GM18508 (cell line): ENCODE measurements around the gene TM4SF4.

Source experiments
- ATAC-seq: cut with Tn5 transposase; IDR thresholded peaks from one replicate; pipeline ENCODE4 v1.9.1; 2021; ENCODE audit warnings: moderate number of reproducible peaks; ENCODE audit not compliant: insufficient read depth, unreplicated experiment

Gene TM4SF4

DNA sequence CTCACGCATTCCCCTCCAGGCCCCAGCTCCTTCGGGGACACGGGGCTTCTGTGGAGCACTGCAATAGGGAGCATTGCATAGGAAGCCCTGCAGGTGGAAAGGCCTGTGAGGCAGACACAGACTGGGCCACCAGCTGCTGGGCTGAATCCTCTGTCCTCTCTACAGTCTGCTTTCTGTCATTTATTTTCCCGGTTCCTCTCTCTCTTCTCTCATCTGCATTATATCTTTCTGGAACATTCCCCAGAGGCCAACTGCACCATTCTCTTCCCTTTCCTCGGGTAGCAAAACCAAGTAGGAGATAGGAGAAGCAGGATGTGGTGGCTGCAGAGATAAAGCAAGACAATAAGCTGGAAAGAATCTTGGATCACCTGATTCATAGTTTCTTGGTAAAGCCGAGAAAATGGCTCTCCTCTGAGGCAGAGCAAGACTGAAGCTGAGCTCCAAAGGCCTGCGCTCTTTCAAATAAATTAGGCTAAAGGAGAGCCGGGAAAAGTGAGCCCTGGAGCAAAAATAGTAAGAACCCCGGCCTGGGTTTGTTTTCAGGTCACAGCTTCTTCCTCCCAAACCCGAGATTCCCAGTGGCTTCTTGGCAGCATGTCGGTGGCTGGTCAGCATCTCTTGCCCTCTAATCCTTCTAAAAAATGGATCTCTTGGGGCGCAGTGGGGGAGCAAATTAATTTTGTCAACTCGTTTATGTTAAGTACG is 5.3 kb downstream of the TM4SF4 start:
- ATAC-seq, result no peak

GRCh38 chr3:149480326-149481017 is 6.0 kb downstream of the TM4SF4 start:
- ATAC-seq, result peak; percentile 89

DNA sequence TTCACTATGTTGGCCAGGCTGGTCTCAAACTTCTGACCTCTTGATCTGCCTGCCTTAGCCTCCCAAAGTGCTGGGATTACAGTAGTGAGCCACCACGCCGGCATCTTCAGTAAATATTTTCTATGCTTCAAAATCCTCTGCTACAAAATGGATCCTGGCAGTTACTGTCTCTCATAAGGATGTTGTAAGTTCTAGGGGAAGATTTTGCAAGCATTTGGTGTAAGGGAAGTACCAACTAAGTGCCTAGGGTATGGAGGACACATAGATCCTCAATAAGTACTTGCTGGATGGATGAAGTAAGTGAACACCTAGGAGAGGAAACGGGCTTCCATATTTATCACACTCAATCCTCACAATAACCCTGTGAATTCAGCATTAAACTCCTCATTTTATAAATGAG is 6.6 kb downstream of the TM4SF4 start:
- ATAC-seq, result no peak

DNA sequence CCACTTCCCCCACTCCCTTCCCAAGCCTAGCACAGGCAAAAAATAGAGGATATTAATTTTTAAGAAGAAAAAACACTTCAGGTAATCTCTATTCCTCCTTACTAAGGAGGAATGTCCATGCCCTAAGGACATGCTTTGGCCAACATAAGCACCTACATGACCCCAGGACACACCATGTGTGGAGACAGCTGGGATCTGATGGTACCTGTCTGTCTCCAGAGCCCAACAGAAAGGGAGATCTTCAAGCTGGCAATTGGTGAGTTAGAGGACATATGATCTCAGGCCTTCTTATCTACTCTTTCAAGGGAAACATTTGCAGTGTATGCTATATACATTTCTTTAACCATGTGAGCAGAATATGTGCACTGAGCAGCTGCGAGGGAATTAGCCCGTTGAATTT is 7.0 kb downstream of the TM4SF4 start:
- no peak for ATAC-seq

- no peak for ATAC-seq
These were observed 12.2 kb downstream of the TM4SF4 start for GRCh38 chr3:149486726-149487125.

GRCh38 chr3:149487598-149488197 is 13.2 kb downstream of the TM4SF4 start:
- no peak for ATAC-seq

DNA sequence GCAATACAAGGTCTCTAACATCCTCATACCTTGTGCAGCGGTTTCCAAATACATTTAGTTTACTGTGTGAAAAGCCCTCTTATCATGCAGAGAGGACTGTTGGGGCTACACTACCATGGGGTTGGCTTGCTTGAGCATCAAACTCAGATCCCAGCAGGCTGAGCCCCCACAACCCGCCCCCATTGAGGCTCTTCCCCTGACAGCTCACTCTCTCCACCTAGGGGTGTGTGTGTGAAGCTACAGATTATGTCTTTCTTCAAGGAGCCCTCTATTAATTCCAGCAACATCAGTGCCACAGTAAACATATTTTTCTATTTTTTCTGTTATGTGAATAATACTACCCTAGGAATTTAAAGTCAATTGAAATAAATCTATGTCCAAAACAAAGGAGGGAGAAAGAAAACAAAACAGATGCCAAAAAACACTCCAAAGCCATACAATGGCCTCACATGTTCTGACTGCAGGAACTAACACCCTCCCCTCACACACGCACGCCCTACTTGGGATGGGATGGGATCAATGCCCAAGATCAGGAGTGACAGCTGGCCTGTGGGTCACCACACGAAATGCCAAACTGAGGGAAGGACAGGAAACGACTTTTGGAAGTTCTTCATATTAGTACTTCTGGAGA is 14.7 kb downstream of the TM4SF4 start:
- ATAC-seq, result no peak

DNA sequence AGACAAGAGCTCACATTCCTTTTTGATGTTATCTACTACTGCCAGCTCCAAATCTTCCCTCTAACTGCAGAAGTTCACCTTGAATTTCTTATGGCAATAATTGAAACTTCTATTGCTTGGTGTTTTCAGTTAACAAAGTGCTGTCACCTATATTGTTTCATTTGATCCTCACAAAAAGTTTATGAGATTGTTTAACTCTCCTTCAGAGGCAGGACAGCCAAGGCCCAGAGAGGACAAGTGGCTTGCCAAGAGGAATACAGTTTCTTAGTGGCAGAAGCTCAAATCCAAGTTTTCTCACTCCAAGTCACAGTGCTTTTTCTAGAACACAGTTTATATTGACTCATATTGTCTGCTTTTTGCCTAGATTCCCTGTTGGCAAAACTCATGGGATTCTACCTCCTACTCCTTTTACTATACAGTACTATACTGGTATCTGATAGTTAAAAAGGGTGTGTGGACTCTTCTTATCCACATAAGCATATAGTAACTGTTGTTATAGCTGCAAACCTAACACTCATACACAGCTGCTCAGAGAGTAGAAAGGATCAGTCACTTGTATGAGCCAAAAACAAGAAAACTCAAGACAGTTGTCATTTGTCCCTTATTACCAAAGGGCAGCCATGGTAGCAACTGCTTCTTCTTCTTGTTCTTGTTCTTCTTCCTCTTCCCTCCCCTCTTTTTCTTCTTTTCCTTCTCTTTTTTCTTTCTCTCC is 15.9 kb downstream of the TM4SF4 start:
- ATAC-seq, result no peak

DNA sequence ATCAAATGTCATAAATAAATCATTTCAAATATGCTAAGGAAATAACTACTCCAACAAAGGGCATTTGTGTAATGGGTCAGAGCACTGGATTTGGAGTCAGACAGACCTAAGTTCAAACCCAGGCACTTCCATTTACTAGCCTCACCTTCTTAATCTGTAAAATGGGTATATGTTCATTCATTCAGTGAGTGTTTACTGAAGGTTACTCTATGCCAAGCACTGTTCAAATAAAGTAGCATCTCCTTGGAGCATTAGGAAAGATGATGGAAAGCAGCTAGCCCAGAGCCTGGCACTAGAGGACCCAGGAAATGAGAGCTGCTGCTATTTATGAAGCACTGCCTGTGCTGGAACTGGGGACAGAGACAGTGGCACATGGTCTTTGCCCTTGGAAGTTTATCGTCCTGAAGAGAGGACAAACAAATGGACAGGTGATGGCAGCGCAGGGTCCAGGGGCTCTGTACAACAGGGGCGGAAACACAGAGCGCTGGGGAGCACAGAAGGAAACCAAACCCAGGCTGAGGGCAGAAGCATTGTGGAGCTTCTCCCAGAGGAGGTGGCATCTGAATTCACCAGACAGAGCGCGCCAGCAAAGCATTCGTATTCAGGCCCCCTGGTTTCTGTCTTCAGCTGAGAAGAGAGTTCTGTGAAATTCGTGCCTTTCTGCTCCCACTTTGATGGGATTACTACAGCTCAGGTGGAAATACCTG is 19.0 kb downstream of the TM4SF4 start:
- ATAC-seq, result no peak

DNA sequence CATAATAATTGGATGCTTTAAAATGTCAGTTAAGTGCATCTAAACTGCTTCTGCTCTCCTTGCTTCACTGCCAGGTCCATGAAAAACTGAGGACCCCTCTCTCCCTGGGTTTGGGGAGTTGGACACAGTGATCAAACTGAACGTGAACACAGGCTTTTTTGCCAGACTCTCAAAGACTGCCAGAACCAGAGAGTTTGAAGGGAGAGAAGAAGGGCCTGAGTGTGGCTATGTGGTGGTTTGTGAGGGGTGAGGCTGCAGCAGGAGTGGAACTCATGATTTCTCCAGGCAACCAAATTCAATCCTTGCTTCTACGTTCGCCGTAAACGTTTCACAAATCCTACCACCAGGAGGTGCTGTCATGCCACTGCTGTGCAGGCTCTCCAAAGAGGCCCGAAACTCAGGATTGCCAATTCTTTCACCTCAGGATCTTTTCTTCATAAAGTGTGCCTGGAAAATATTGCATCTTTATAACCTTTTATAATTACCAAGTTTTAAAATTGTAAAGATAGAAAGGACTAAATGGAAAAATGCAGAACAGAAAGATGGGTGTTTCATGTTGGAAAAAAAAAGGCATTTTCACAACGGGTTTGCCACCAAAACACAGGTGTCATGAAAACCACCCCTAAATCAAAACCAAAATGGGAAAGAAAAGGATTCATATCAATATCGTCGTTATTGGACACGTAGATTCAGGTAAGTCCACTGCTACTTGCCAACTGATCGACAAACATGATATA is 19.7 kb downstream of the TM4SF4 start:
- no peak for ATAC-seq

DNA sequence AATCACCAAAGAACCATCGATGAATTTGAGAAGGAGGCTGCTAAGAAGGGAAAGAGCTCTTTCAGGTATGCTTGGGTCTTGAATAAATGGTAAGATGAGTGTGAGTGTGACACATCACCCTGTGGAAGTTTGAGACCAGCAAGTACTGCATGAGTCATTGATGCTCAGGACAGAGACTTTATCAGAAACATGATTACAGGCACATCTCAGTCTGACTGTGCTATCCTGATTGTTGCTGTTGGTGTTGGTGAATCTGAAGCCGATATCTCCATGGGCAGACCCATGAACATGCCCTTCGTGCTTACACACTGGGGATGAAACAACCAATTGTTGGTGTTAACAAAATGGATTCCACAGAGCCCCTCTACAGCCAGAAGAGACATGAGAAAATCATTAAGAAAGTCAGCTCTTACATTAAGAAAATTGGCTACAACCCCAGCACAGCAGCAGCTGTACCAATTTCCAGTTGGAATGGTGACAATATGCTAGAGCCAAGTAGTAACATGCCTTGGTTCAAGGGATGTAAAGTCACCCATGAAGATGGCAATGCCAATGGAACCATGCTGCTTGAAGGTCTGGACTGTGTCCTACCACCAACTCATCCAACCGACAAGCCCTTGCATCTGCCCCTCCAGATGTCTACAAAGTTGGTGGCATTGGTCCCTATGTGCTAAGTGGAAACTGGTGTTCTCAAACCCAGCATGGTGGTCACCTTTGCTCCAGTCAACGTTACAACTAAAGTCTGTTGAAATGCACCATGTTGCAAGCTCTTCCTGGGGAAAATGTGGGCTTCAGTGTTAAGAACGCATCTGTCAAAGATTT is 20.5 kb downstream of the TM4SF4 start:
- ATAC-seq, result no peak

GRCh38 chr3:149495581-149496125 is 21.2 kb downstream of the TM4SF4 start:
- ATAC-seq, result no peak

DNA sequence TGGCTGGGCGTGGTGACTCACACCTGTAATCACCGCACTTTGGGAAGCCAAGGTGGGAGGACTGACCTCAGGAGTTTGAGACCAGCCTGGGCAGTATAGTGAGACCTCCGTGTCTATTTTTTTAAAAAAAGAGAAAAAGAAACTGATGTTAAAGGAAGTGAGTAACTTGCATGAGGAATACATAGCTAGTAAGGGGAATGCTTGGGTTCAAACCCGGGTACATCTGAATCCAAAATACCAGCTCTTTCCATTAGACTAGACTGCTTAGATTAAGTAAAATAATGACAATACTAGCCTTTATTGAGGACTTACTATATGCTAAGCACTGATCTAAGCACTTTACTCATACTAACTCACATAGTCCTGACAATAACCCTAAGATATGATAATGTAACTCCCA is 22.4 kb downstream of the TM4SF4 start:
- ATAC-seq, result no peak

DNA sequence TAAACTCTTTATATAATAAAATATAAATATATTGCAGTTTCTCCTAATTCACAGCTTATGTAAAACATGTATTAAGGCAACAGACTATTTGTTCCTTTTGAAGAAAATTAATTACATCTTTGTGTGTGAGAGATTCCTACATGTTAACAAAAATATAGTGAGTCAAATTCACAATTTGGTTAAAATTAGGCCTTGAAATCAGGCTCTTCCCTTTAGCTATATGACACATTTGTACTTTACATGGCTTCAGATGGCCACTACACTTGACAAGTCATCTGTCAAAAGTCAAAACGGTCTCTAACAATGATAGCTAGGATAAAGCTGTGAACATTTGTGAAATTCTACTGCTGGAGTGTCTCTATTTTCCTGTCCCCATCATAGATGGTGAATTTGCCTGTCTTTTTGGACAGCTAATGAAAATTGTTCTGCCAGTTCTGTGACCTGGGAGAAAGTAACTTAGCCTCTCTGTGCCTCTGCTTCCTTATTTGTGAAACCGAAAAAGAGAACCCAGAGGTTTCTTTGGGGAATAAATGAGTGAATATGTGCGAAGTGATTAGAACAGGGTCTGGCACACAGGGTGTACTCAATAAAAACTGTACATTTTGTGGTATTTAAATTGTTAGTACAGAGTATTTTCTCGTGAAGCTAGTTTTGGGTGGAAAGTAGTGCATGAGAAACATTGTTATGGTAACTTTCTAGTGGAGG is 23.6 kb downstream of the TM4SF4 start:
- no peak for ATAC-seq

DNA sequence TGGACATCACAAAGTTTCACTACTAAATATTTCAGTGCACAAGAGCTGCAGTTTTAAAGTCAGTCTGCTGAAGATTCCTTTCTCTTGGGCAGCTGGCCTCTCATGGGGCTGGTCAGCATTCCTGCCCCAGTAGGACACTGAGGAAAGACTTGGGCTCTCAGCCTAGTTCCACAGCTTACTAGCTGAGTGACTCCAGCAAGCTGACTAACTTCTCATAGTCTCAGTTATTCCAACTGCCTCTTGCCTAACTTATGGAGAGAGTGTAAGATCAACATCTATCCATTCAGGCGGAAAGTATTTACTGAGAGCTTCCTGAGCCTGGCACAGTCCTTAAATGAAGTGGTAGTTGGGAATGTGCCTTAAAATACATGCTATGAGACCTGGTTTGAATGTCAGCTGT is 27.0 kb downstream of the TM4SF4 start:
- ATAC-seq, result no peak

DNA sequence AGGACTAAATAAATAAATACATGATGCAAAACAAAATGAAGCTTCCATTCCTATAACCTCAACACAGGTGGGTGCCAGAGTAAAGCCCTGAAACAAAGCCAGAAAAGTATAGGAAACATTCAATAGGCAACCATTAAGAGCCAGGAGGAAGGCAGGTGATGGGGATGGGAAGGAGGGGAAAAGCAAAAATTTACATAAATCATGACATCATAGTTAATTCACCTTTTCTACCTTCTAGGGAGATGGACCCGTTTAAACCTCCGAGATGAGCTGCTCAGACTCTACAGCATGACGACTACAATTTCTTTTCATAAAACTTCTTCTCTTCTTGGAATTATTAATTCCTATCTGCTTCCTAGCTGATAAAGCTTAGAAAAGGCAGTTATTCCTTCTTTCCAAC is 27.9 kb downstream of the TM4SF4 start:
- no peak for ATAC-seq

- ATAC-seq, result no peak
These were observed 32.0 kb downstream of the TM4SF4 start for GRCh38 chr3:149506540-149506939.

- ATAC-seq, result no peak
These were observed 32.5 kb downstream of the TM4SF4 start for GRCh38 chr3:149506965-149507364.
